Brain microvascular endothelial cell (primary cell): ENCODE data around the gene CTDNEP1.

Experiments used
- DNase-seq: peaks from one replicate; pipeline ENCODE4 v3.0.0-alpha.2; 2020
- H3K27ac ChIP-seq: fragments of 250-450 bp; sonication (Bioruptor Pico); 2 replicates; pipeline ENCODE4 v1.5.1; 2020; ENCODE audit warnings: mild to moderate bottlenecking, moderate library complexity
- H3K27me3 ChIP-seq: fragments of 250-450 bp; sonication (Bioruptor Pico); replicated peaks from 2 replicates; pipeline ENCODE4 v1.5.1; 2020; ENCODE audit warnings: mild to moderate bottlenecking
- H3K36me3 ChIP-seq: fragments of 250-450 bp; sonication (Bioruptor Pico); replicated peaks from 2 replicates; pipeline ENCODE4 v1.5.1; 2020; ENCODE audit warnings: mild to moderate bottlenecking
- H3K4me3 ChIP-seq: 2 replicates; pipeline ENCODE4 v1.5.1; 2011; ENCODE audit warnings: low read depth, mild to moderate bottlenecking, control low read depth, low read length, moderate library complexity
- in situ Hi-C: cut with HindIII; loops from 2 replicates; pipeline ENCODE4 v1.10.0; 2017; ENCODE audit warnings: low sequenced_read_pairs, low pct_ligation_motif_present
- TF ChIP-seq, protein P1 (sequence below): IDR thresholded peaks from 2 replicates; pipeline ENCODE4 v1.5.1; 2011; ENCODE audit warnings: low read depth, mild to moderate bottlenecking, moderate library complexity, low read length, control low read depth, inconsistent platforms; ENCODE audit errors: missing control alignments

Gene CTDNEP1

DNA sequence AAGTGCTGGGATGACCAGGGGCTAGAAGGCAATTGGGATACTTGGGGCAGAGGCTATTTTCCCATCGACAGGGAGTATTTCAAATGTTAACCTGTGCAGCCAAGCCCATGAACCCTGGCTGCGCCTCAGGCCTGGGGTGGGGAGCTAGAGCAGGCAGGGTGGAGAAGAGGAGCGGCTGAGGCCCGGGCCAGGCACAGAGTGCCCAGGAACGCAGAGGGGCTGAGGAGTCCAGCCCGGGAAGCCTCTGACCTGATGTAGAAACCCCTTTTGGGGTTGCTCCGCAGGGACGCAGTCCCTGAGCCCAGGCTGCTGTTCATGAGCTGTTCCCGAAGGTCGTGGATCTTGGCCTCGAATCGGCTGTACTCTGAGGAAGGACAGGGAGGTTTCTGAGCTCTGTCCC lies 55.6 kb downstream of the CTDNEP1 start:
- DNase-seq = no peak
- TF ChIP-seq, protein P1, sequence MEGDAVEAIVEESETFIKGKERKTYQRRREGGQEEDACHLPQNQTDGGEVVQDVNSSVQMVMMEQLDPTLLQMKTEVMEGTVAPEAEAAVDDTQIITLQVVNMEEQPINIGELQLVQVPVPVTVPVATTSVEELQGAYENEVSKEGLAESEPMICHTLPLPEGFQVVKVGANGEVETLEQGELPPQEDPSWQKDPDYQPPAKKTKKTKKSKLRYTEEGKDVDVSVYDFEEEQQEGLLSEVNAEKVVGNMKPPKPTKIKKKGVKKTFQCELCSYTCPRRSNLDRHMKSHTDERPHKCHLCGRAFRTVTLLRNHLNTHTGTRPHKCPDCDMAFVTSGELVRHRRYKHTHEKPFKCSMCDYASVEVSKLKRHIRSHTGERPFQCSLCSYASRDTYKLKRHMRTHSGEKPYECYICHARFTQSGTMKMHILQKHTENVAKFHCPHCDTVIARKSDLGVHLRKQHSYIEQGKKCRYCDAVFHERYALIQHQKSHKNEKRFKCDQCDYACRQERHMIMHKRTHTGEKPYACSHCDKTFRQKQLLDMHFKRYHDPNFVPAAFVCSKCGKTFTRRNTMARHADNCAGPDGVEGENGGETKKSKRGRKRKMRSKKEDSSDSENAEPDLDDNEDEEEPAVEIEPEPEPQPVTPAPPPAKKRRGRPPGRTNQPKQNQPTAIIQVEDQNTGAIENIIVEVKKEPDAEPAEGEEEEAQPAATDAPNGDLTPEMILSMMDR = no peak
- Histone ChIP-seq H3K27ac (no peak overlapping the region), H3K36me3 (peaks cover 58% of the 10 kb centered on the region), H3K4me3 (no peak overlapping the region), H3K27me3 (no peaks in the 10 kb centered on the region)
- in situ Hi-C loops = loop anchor here (25.0 kb wide), 1 partner anchor 134 kb away; no protein-coding TSS in a partner anchor
